Inflammatory macrophage treated with lipopolysaccharide for 4 hours (primary cell): ENCODE results near the gene AKR1C2.
"Not testable (repeated sequence)": the region's sequence is repeated elsewhere in the genome, so short reads cannot be mapped to it uniquely, and the experiment has no call there.

Source experiments
- DNase-seq: peaks from one replicate; pipeline ENCODE4 v3.0.0-alpha.2; 2020

Gene AKR1C2

GRCh38 chr10:5003127-5004029 is at the start of gene AKR1C2:
TSS of gene AKR1C2 (minus strand) at chr10:5003857. CDS start at chr10:5003835, 22 bp downstream.
- not testable (repeated sequence) for DNase-seq

- not testable (repeated sequence) for DNase-seq
Observed at GRCh38 chr10:5052951-5053500, 49.4 kb upstream of the AKR1C2 start.

DNA sequence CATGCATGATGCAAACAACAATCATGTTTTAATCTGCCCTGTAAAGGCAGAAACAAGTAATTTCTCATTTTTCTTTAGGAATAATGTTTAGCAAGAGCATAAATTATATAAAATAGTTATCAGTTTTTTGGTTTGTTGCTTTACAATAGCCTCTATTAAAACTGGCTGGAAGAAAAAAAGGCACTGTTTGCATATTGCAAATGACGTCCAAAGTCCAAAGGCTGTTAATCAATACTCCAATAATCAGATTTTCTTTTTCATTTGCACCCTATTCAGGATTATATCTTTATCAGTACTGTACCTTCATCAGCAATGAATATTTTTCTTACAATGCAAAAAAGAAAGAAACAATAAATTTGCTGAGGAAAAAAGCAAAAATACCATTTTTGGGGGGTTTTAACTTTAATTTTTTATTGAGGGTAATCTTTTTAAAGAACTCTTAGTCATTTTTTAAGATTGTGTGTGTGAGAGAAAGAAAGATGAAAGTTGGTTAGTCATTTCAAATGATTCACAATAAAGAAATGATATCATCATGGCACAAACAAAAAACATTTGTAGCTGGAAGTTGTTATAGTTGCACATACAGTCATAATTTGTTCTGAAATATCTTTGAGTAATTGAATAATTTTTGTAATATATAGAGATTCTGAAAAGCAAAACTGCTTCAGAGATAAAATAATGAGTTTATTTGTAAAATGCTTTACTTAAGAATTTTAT is 44.4 kb upstream of the AKR1C2 start:
- DNase-seq, result no peak

DNA sequence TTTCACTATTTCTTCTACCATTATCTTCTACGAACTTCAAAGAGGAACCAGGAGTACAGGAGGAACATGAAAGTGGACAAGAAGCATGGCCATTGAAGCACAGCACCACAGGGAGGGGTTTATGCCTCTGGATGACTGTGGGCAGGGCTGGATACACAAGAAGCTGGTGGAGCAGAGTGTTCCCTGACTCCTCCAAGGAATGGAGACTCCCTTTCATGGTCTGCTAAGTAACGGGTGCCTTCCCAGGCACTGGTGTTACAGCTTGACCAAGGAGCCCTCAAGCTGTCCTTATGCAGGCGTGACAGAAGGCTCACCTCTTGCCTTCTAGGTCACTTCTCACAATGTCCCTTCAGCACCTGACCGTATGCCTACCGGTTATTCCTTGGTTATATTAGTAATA is 43.4 kb upstream of the AKR1C2 start:
- not testable (repeated sequence) for DNase-seq

DNA sequence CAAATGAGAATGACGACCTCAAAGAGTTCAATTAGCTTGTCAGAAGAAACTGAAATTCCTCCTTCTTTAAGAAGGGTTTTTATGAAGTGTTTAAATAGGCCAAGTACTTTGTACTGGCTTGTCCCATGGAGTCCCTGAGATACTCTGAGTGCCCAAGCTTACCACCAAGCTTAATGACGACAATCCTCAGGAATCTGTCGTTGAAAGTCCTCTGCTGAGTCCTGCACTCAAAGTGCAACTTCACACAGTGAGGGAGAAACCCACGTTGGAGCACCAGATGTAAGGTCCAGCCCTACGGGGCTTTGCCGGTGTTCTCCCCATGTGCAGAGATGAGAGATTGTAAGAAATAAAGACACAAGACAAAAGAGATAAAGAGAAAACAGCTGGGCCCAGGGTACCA is 42.8 kb upstream of the AKR1C2 start:
- no peak for DNase-seq

GRCh38 chr10:5045095-5045494 is 41.4 kb upstream of the AKR1C2 start:
- DNase-seq, result no peak

GRCh38 chr10:5043716-5044115 is 40.1 kb upstream of the AKR1C2 start:
- no peak for DNase-seq

DNA sequence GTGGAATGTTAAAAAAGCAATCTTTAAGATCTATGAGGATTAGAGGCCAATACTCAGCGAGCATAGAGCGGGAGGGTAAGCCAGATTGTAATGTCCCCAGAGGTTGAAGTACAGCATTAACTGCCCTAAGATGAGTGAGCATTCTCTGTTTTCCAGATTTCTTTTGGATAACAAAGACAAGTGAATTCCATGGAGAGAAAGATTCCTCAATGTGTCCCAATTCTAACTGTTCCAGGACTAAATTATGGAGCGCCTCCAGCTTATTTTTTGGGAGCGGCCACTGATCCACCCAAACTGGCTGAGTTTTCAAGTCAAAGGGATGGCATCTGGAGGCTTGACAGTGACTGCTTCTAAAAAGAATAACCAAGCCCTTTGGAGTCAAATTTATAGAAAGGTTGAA is 39.3 kb upstream of the AKR1C2 start:
- DNase-seq, result no peak

GRCh38 chr10:5041471-5042023 is 37.9 kb upstream of the AKR1C2 start:
- DNase-seq, result no peak

DNA sequence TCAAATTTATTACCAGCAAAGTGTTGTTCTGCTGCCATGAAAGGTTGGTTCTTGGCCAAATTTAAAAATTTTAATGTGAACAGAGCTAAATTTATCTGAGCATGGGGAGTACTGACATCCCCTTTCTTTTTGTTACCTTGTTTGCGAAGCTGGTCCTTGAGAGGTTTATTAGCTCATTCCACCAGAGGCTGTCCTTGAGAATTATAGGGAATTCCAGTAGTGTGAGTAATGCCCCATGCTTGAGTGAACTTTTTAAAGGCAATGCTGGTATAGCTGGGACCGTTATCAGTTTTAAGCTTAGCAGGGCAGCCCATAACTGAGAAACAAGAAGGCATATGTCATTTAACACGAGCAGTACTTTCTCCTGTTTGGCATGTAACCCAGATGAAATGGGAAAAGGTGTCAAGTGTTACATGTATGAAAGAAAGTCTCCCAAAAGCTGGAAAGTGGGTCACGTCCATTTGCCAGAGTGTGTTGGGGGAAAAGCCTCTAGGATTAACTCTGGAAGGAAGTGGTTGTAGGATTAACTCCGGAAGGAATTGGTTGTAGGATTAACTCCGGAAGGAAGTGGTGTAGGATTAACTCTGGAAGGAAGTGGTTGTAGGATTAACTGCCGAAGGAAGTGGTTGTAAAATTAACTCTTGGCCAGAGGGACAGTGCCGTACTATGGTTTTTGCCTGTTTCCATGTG is 37.3 kb upstream of the AKR1C2 start:
- DNase-seq, result no peak

GRCh38 chr10:5040010-5040673 is 36.5 kb upstream of the AKR1C2 start:
- no peak for DNase-seq

- no peak for DNase-seq
Observed at GRCh38 chr10:5038733-5039132, 35.1 kb upstream of the AKR1C2 start.

GRCh38 chr10:5038101-5038500 is 34.4 kb upstream of the AKR1C2 start:
- DNase-seq, result no peak

DNA sequence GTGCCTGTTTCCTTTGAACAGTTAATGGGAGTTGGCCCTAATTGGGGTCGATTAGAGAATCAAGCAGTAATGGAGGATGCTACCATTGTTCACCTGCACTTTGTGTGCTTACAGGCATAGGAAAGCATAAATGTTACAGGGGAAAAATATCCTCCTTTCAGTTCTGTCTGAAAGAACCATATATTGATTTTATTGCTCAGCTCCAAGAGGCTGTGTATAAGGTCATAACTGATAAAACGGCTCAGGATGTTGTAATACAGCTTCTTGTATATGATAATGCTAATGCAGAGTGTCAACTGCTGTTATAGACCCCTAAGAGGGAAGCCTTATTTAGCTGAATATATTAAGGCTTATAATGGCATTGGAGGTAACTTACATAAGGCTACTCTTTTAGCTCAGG is 32.9 kb upstream of the AKR1C2 start:
- DNase-seq, result no peak

- no peak for DNase-seq
Observed at GRCh38 chr10:5035356-5035755, 31.7 kb upstream of the AKR1C2 start.

DNA sequence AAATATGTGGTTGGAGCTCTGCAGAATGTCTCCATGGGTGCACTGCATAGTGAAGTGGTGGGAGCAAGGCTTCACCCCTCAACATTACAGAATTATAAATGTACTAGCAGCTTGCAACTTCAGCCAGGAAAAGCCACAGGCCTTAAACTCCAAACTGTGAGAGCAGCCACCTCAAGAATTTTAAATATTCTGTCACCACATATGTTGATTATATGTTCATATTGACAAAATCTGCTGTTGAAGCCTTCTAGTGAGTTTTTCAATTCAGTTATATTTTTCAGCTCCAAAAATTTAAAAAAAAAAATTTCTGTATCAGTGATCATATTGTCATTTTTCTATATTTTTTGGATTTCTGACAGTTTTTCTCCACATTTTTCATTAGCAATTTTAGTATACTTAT is 30.9 kb upstream of the AKR1C2 start:
- no peak for DNase-seq

GRCh38 chr10:5033061-5033778 is 29.6 kb upstream of the AKR1C2 start:
- DNase-seq, result no peak

- DNase-seq, result not testable (repeated sequence)
Observed at GRCh38 chr10:5032444-5032843, 28.8 kb upstream of the AKR1C2 start.

DNA sequence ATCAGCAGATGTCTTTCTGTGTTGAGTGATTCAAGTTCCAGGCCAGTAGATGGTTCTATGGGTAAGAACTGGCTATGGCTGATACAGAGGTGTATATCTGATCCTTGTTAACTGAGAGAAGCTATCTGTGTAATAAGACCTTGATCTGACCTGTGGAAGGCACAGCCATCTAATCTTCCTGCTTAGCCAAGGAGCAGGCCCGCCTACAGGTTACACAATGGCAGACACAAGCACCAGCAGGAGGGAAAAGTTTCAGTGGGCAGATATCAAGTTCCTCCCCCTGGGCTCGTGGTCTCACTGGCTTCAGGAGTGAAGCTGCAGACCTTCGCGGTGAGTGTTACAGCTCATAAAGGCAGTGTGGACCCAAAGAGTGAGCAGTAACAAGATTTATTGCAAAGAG is 27.9 kb upstream of the AKR1C2 start:
- peak; percentile 27 for DNase-seq

DNA sequence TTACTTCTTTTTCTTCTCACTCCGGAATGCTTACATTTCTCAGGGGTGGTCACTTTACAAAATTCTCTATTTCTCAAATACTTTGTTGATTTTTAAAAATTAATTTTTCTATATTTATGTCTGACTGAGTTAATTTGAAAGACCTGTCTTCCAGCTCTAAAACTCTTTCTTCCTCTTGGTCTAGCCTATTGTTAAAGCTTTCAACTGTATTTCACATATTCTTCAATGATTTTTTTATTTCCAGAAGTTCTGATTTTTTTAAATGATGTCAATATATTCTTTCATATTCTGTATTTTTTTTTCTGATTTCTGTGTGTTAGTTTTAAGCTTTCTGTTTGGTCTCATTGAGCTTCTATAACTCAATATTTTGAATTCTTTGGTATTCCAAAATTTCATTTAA is 27.3 kb upstream of the AKR1C2 start:
- DNase-seq, result no peak

GRCh38 chr10:5025461-5025881 is 21.8 kb upstream of the AKR1C2 start:
- DNase-seq, result peak; percentile 69
